K562 (cell line): ENCODE measurements around the gene CNOT11. TPM values are rescaled to one million over a fixed set of nuclear protein-coding genes. Genes with fewer than 3 reads are reported as not detected.
"Not testable (repeated sequence)": the region's sequence is repeated elsewhere in the genome, so short reads cannot be mapped to it uniquely, and the experiment has no call there.

ENCODE experiments used
- ATAC-seq: fragments of 200-7000 bp; cut with Tn5 transposase; 3 replicates; pipeline ENCODE4 v1.9.1; 2020; ENCODE audit warnings: moderate library complexity
- BruUV-seq: library from RNA; stranded (reverse); fragments of 400-500 nt; replicated peaks from 2 replicates; lab custom pipeline; 2021; lab: Mats Ljungman, UMichigan
- CTCF ChIA-PET: fragments of 300-600 bp; formaldehyde crosslinking; extraction: SDS; loops from one replicate; lab custom pipeline; 2021; ENCODE audit warnings: low intra/inter-chr PET ratio; lab: Yijun Ruan, JAX
- POLR2A ChIA-PET: fragments of 300-600, 350-650 bp; sonication (Branson Sonifier 250); formaldehyde crosslinking; extraction: SDS; loops from one replicate; lab custom pipeline; 2021; ENCODE audit warnings: antibody characterized with exemption, inconsistent platforms; lab: Yijun Ruan, JAX
- DNase-seq, 4 experiments: peaks; one replicate each; pipeline versions ENCODE4 v3.0.0 to v3.0.0-alpha.2; 2011 to 2018; ENCODE audit warnings: low spot score in 3 of 4, mixed read lengths in 3 of 4; ENCODE audit errors: extremely low read depth in 1 of 4
- FAIRE-seq: peaks from 2 replicates; lab custom pipeline; 2011; peaks lifted over from hg19 to GRCh38; lab: Jason Lieb, UNC
- H2AFZ ChIP-seq: 2 replicates; pipeline ENCODE4 v1.6.0; 2011; ENCODE audit warnings: low read depth, low read length, control low read depth, inconsistent platforms
- H3K27ac ChIP-seq: fragments of 200-600 bp; 3 replicates; pipeline ENCODE4 v1.8.0; 2011; ENCODE audit warnings: low read depth, mild to moderate bottlenecking, control low read depth, inconsistent platforms, low read length, moderate library complexity, mixed read lengths; ENCODE audit errors: extremely low read depth
- H3K27me3 ChIP-seq, 2 experiments: fragments of 300-600 bp in 1 of 2; 2 replicates in 1 of 2; 3 replicates in 1 of 2; pipeline versions ENCODE4 v1.6.0 to v1.8.0; 2011; ENCODE audit warnings: inconsistent platforms in 2 of 2, low read length in 2 of 2, mild to moderate bottlenecking in 1 of 2, mixed read lengths in 1 of 2, moderate library complexity in 1 of 2; ENCODE audit not compliant: control insufficient read depth in 2 of 2, insufficient read depth in 2 of 2
- H3K36me3 ChIP-seq: fragments of 300-600 bp; 3 replicates; pipeline ENCODE4 v1.8.0; 2011; ENCODE audit warnings: mild to moderate bottlenecking, low read length, inconsistent platforms; ENCODE audit not compliant: control insufficient read depth, insufficient read depth
- H3K4me1 ChIP-seq, 2 experiments: fragments of 200-600 bp in 1 of 2; replicated peaks in 1 of 2; 2 replicates in 1 of 2; 3 replicates in 1 of 2; pipeline versions ENCODE4 v1.5.1 to v1.8.0; 2011; ENCODE audit warnings: inconsistent platforms in 2 of 2, low read length in 2 of 2, mild to moderate bottlenecking in 1 of 2, mixed read lengths in 1 of 2, moderate library complexity in 1 of 2; ENCODE audit not compliant: control insufficient read depth in 2 of 2, insufficient read depth in 2 of 2
- H3K4me2 ChIP-seq: 2 replicates; pipeline ENCODE4 v1.6.1; 2011; ENCODE audit warnings: low read length, control low read depth, inconsistent platforms, mixed read lengths; ENCODE audit not compliant: insufficient read depth
- H3K4me3 ChIP-seq: fragments of 200-600 bp; sonication (generic), shearing (Covaris generic); 2 replicates; pipeline ENCODE4 v1.5.1; 2016; ENCODE audit warnings: control low read depth, inconsistent platforms
- H3K79me2 ChIP-seq: fragments of 200-600 bp; 3 replicates; pipeline ENCODE4 v1.8.0; 2011; ENCODE audit warnings: low read length, inconsistent platforms; ENCODE audit not compliant: control insufficient read depth, insufficient read depth
- H3K9ac ChIP-seq, 2 experiments: 2 replicates each; pipeline versions ENCODE4 v1.6.0 to v1.6.1; 2011; ENCODE audit warnings: low read depth in 2 of 2, low read length in 2 of 2, control low read depth in 1 of 2, inconsistent platforms in 1 of 2, mild to moderate bottlenecking in 1 of 2, mixed read lengths in 1 of 2; ENCODE audit not compliant: insufficient read depth in 1 of 2
- H3K9me1 ChIP-seq: one replicate; pipeline ENCODE4 v1.6.0; 2011; ENCODE audit warnings: inconsistent platforms, mild to moderate bottlenecking, low read length, moderate library complexity; ENCODE audit not compliant: control insufficient read depth, insufficient read depth
- H3K9me3 ChIP-seq: replicated peaks from 2 replicates; pipeline ENCODE4 v1.5.1; 2011; ENCODE audit warnings: low read depth, low read length, inconsistent platforms; ENCODE audit not compliant: control insufficient read depth, insufficient read depth
- H4K20me1 ChIP-seq: replicated peaks from 2 replicates; pipeline ENCODE4 v1.6.1; 2011; ENCODE audit warnings: low read length, inconsistent platforms, mixed read lengths; ENCODE audit not compliant: control insufficient read depth, insufficient read depth
- ESRRB ChIP-seq: fragments of 250-450 bp; sonication (Bioruptor Pico); IDR thresholded peaks from 2 replicates; pipeline ENCODE4 v1.5.0; 2020; ENCODE audit warnings: mild to moderate bottlenecking, moderate library complexity, borderline replicate concordance
- MEF2A ChIP-seq: IDR thresholded peaks from 2 replicates; pipeline ENCODE4 v1.6.1; 2011; ENCODE audit warnings: low read depth, mild to moderate bottlenecking, low read length, moderate library complexity; ENCODE audit not compliant: control insufficient read depth
- TAF7 ChIP-seq: fragments of 450-650 bp; IDR thresholded peaks from 2 replicates; pipeline ENCODE4 v1.6.1; 2016; ENCODE audit warnings: missing genetic modification characterization, missing compliant biosample characterization
- TCF3 ChIP-seq: sonication (generic); formaldehyde crosslinking; IDR thresholded peaks from 2 replicates; pipeline ENCODE4 v1.4.0; 2020; ENCODE audit warnings: mild to moderate bottlenecking, missing genetic modification reagents
- TFAM ChIP-seq: fragments of 250-450 bp; sonication (Bioruptor Pico); conservative IDR thresholded peaks from 2 replicates; pipeline ENCODE4 v1.5.0; 2021; ENCODE audit warnings: mild to moderate bottlenecking, moderate library complexity
- UBTF ChIP-seq, 2 experiments: IDR thresholded peaks; 2 replicates each; pipeline ENCODE4 v1.6.1; 2012; ENCODE audit warnings: improper control_type of control experiment in 2 of 2, low read depth in 2 of 2, low read length in 2 of 2, borderline replicate concordance in 1 of 2
- ZFP36 ChIP-seq: fragments of 150-350 bp; IDR thresholded peaks from 2 replicates; pipeline ENCODE4 v1.6.1; 2018; ENCODE audit warnings: low read length, low read depth; ENCODE audit not compliant: partially characterized antibody
- ZNF444 ChIP-seq: fragments of 250-450 bp; sonication (Bioruptor Pico); IDR thresholded peaks from 2 replicates; pipeline ENCODE4 v1.4.0; 2020; ENCODE audit warnings: mild to moderate bottlenecking, moderate library complexity
- ZNF589 ChIP-seq: fragments of 200-800 bp; sonication (Bioruptor generic); IDR thresholded peaks from 2 replicates; pipeline ENCODE4 v1.6.1; 2016; ENCODE audit warnings: low read depth, missing genetic modification characterization, missing compliant biosample characterization
- ZNF76 ChIP-seq: fragments of 250-450 bp; sonication (Bioruptor Pico); IDR thresholded peaks from 2 replicates; pipeline ENCODE4 v1.4.0; 2020; ENCODE audit warnings: mild to moderate bottlenecking, moderate library complexity, borderline replicate concordance
- WGBS: fragments of 100-300 bp; shearing (Covaris generic); methylation state at CpG from one replicate; pipeline ENCODE4 v1.1.6; 2016; ENCODE audit warnings: low coverage, mixed read lengths; ENCODE audit not compliant: insufficient coverage; ENCODE audit errors: missing lambda C conversion rate; 5-methylcytosine and 5-hydroxymethylcytosine counted together
- in situ Hi-C: fragments of 300-500 bp; cut with MboI; formaldehyde crosslinking; loops from 4 replicates; pipeline ENCODE4 v1.15.0; 2018; ENCODE audit warnings: inconsistent platforms, mixed read lengths
- intact Hi-C: fragments of 100-400 bp; cut with micrococcal nuclease; formaldehyde crosslinking; loops from 2 replicates; pipeline ENCODE4 v1.14.2; 2022
- polyA plus RNA-seq, 8 experiments: library from polyadenylated mRNA; depleted of rRNA in 4 of 8; stranded (reverse) in 5 of 8; unstranded in 3 of 8; fragments of >200 nt; fragmentation: Nextera tagmentation in 2 of 8; fragmentation: Illumina TruSeq in 1 of 8; extraction: Ambion mirVana in 2 of 8; extraction: Trizol in 1 of 8; gene quantifications; 2 replicates each; pipeline versions ENCODE4 v1.2.1 to v1.2.3, GENCODE V29; 2011 to 2014; ENCODE audit warnings: inconsistent platforms in 1 of 8, missing spikeins in 1 of 8
- total RNA-seq, 7 experiments: library from RNA; depleted of rRNA in 6 of 7; stranded (reverse); fragments of >200 nt in 6 of 7; fragmentation: Illumina TruSeq in 2 of 7; extraction: Trizol in 2 of 7; gene quantifications; 2 replicates each; pipeline versions ENCODE4 v1.2.1 to v1.2.3, GENCODE V29; 2011 to 2021; ENCODE audit warnings: low replicate concordance in 1 of 7

The CNOT11 gene
- total and polyA plus RNA-seq, 9 of the 15 experiments (the other 6 are each of a cell fraction or from before 2014, with no cell fraction given): 12.7 to 163 (median 64.2) TPM

- H3K4me3 ChIP-seq, H3K36me3 ChIP-seq, H3K9me1 ChIP-seq, H3K4me2 ChIP-seq, H3K79me2 ChIP-seq, FAIRE-seq, BruUV-seq, intact Hi-C loops, POLR2A ChIA-PET, ATAC-seq, H3K27ac ChIP-seq, H3K4me1 ChIP-seq, CTCF ChIA-PET, DNase-seq, in situ Hi-C loops, H3K9ac ChIP-seq, H4K20me1 ChIP-seq, H3K27me3 ChIP-seq: not testable (repeated sequence)
- 0 out of 2 replicates have a peak overlapping the region, but pooled peaks have one; percentile 20 for H2AFZ ChIP-seq
- TF ChIP-seq TCF3 (CRISPR knock-in tag): 0 out of 2 replicates have a peak, but pooled peaks have one; percentile 15
- TF ChIP-seq MEF2A: peak; percentile 60; the same call in 1 of the 2 replicates
- 27% methylated on average over 5 of the region's 5 CpGs for WGBS
- peaks cover 17% of the 10 kb centered on the region for H3K9me3 ChIP-seq
Observed at GRCh38 chr2:101237944-101238343, 14.7 kb upstream of the CNOT11 start.

DNA sequence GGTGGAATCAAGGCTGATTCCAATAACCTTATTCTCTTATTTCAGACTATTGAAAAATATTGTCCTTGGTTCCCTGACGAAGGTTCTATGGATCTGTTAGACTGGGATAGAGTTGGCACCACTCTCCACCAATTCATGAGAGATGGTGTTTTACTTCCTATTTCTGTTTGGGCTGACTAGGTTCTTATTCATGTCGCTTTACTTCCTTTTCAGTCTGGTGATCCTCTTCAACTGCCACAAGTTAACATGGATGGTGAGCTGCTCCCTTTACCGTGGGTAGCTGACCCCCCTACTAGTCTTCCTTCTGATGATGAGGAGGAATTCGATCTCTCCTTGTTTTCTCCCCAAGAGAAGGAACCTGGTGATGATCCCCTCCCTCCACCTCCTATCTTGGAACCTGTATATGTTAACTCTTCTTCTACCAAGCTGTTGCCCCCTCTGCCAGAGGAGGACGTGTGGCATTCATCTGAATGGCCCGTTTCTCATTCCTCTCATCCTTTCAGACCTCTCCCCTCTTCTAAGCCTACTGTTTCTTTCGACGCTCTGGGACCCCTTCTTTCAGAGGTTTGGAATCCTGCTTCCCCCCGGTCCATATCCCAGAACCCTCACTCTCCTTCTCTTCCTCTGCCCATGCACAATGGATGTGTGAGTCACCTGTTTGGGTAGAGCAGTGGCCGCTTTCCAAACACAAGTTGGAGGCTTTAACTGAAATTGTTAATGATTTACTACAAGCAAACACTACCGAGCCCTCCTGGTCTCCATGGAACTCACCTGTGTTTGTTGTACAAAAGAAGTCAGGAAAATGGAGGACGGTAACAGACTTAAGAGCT, 13.5 kb upstream of the CNOT11 start:
- peaks cover 0 to 4% of the 10 kb centered on the region in 2 experiments; a peak in 2 of 5 replicates for H3K4me1 ChIP-seq
- H4K20me1 ChIP-seq: no peaks in the 10 kb centered on the region
- H3K9ac ChIP-seq: no peak overlapping the region
- no peak overlapping the region for H3K4me3 ChIP-seq
- no TSS peak for BruUV-seq
- H3K79me2 ChIP-seq: no peaks in the 10 kb centered on the region
- in situ Hi-C loops (no loop called here), intact Hi-C loops (no loop called here)
- H3K27ac ChIP-seq: no peak overlapping the region
- H3K27me3 ChIP-seq: no peaks in the 10 kb centered on the region
- CTCF ChIA-PET: no interaction called here
- H3K9me3 ChIP-seq: peaks cover 9% of the 10 kb centered on the region
- H3K9me1 ChIP-seq: no peaks in the 10 kb centered on the region
- DNase-seq: no peak
- 32% methylated on average over 10 of the region's 12 CpGs for WGBS
- no peak for FAIRE-seq
- 0 out of 2 replicates have a peak overlapping the region, but pooled peaks have one; percentile 16 for H2AFZ ChIP-seq
- ATAC-seq: no peak
- POLR2A ChIA-PET: interaction anchor here (0.8 kb wide), 1 partner anchor 9 kb away, joined by 3 read pairs; no protein-coding TSS in a partner anchor
- H3K36me3 ChIP-seq: no peaks in the 10 kb centered on the region
- H3K4me2 ChIP-seq: no peak overlapping the region
- TF ChIP-seq TAF7 (no peak), ZNF76 (no peak), ZFP36 (no peak), UBTF (IDR thresholded peaks at IDR 0.05; ENCODE audit: borderline replicate concordance in 1 of 2, low read depth in 2 of 2, low read length in 2 of 2) (no peak), ZNF589 (CRISPR knock-in tag) (no peak), TFAM (CRISPR knock-in tag) (no peak), ZNF444 (CRISPR knock-in tag) (no peak), ESRRB (CRISPR knock-in tag) (no peak)
